Large intestine (tissue), 3 donors: ENCODE measurements around the gene MED19. TPM values are rescaled to one million over a fixed set of nuclear protein-coding genes. Genes with fewer than 3 reads are reported as not detected.
"Not testable (repeated sequence)": the region's sequence is repeated elsewhere in the genome, so short reads cannot be mapped to it uniquely, and the experiment has no call there.

Source experiments
- DNase-seq, 2 donors: peaks; one replicate each; pipeline versions ENCODE4 v3.0.0 to v3.0.0-alpha.2; 2013
- H3K27ac ChIP-seq: one replicate; pipeline ENCODE4 v1.5.1; 2013; ENCODE audit warnings: low read length
- H3K27me3 ChIP-seq: 2 replicates; pipeline ENCODE4 v1.6.1; 2013; ENCODE audit warnings: low read length; ENCODE audit not compliant: control insufficient read depth, insufficient read depth
- H3K36me3 ChIP-seq: 2 replicates; pipeline ENCODE4 v1.6.1; 2013; ENCODE audit warnings: low read length; ENCODE audit not compliant: control insufficient read depth, insufficient read depth
- H3K4me1 ChIP-seq: one replicate; pipeline ENCODE4 v1.6.1; 2013; ENCODE audit warnings: low read length; ENCODE audit not compliant: control insufficient read depth, insufficient read depth
- H3K4me3 ChIP-seq: one replicate; pipeline ENCODE4 v1.5.1; 2013; ENCODE audit warnings: low read length
- H3K9me3 ChIP-seq: one replicate; pipeline ENCODE4 v1.6.1; 2013; ENCODE audit warnings: mild to moderate bottlenecking, low read depth, low read length, moderate library complexity; ENCODE audit not compliant: control insufficient read depth
- WGBS: methylation state at CpG from one replicate; pipeline ENCODE4 v1.1.5; 2013; ENCODE audit warnings: low lambda C conversion rate; ENCODE audit not compliant: insufficient coverage; 5-methylcytosine and 5-hydroxymethylcytosine counted together
- polyA plus RNA-seq: library from polyadenylated mRNA; unstranded; fragments of 120-200 nt; gene quantifications from one replicate; pipeline ENCODE4 v1.2.1, GENCODE V29; 2013

The MED19 gene
- polyA plus RNA-seq, 1 donor = 14.4 TPM

- H3K4me1 ChIP-seq = peaks cover 6% of the 10 kb centered on the region
- peak within 1 kb of the TSS; percentile 90 for H3K4me3 ChIP-seq
- H3K27me3 ChIP-seq = no peaks in the 10 kb centered on the region
- peak; percentile 97 to 98 for DNase-seq
- peak within 1 kb of the TSS; percentile 90 for H3K27ac ChIP-seq
- peaks cover 54% of the 10 kb centered on the region for H3K36me3 ChIP-seq
- H3K9me3 ChIP-seq = no peaks in the 10 kb centered on the region
- WGBS = no CpG with 5 or more reads among the region's 75 CpGs
These were observed 29.4 kb upstream of the MED19 start, which contains the start of gene SELENOH for GRCh38 chr11:57741132-57742086. SELENOH (plus strand) TSS chr11:57741491; CDS start chr11:57741596, 105 bp downstream.

- 30% methylated on average over 2 of the region's 3 CpGs for WGBS
- H3K36me3 ChIP-seq = peaks cover 28% of the 10 kb centered on the region
These were observed 23.7 kb upstream of the MED19 start for GRCh38 chr11:57735619-57736298.

GRCh38 chr11:57732661-57733060, 20.6 kb upstream of the MED19 start:
- no peak for DNase-seq
- peaks cover 10% of the 10 kb centered on the region for H3K36me3 ChIP-seq
- no peak overlapping the region for H3K4me3 ChIP-seq
- no peaks in the 10 kb centered on the region for H3K27me3 ChIP-seq
- no peaks in the 10 kb centered on the region for H3K9me3 ChIP-seq
- no peak overlapping the region for H3K27ac ChIP-seq
- WGBS = no CpG with 5 or more reads among the region's 1 CpG
- H3K4me1 ChIP-seq = peaks cover 6% of the 10 kb centered on the region

More at GRCh38 chr11:57735619-57736298, 23.7 kb upstream of the MED19 start:
- Histone ChIP-seq H3K27me3 (no peaks in the 10 kb centered on the region), H3K27ac (peak overlapping the region; percentile 76), H3K4me1 (peaks cover 10% of the 10 kb centered on the region), H3K9me3 (no peaks in the 10 kb centered on the region), H3K4me3 (no peak overlapping the region)
- DNase-seq = peak; percentile 19 to 50

- Histone ChIP-seq H3K4me1 (no peaks in the 10 kb centered on the region), H3K36me3 (no peaks in the 10 kb centered on the region), H3K4me3 (no peak overlapping the region), H3K27ac (no peak overlapping the region), H3K27me3 (no peaks in the 10 kb centered on the region), H3K9me3 (no peaks in the 10 kb centered on the region)
- WGBS = 90% methylated on average over 2 of the region's 7 CpGs
- DNase-seq = no peak
These were observed 17.5 kb upstream of the MED19 start for GRCh38 chr11:57729479-57729878.

- 83% methylated on average over 1 of the region's 7 CpGs for WGBS
- H3K4me1 ChIP-seq = no peaks in the 10 kb centered on the region
- no peak for DNase-seq
- H3K27me3 ChIP-seq = no peaks in the 10 kb centered on the region
- H3K4me3 ChIP-seq = no peak overlapping the region
- no peaks in the 10 kb centered on the region for H3K9me3 ChIP-seq
- no peaks in the 10 kb centered on the region for H3K36me3 ChIP-seq
- H3K27ac ChIP-seq = no peak overlapping the region
These were observed 16.8 kb upstream of the MED19 start for GRCh38 chr11:57728829-57729228.

- Histone ChIP-seq H3K27ac (no peak overlapping the region), H3K36me3 (no peaks in the 10 kb centered on the region), H3K4me1 (no peaks in the 10 kb centered on the region), H3K4me3 (no peak overlapping the region), H3K9me3 (no peaks in the 10 kb centered on the region), H3K27me3 (no peaks in the 10 kb centered on the region)
- WGBS = no CpG with 5 or more reads among the region's 2 CpGs
- no peak for DNase-seq
These were observed 15.2 kb upstream of the MED19 start for GRCh38 chr11:57727185-57727584.

- not testable (repeated sequence) for H3K4me3 ChIP-seq, H3K27me3 ChIP-seq, DNase-seq, H3K27ac ChIP-seq, H3K9me3 ChIP-seq, H3K4me1 ChIP-seq
- H3K36me3 ChIP-seq = peaks cover 19% of the 10 kb centered on the region
- WGBS = no CpG with 5 or more reads among the region's 34 CpGs
These were observed 4.7 kb upstream of the MED19 start for GRCh38 chr11:57716726-57717125.

- Histone ChIP-seq H3K27me3 (no peaks in the 10 kb centered on the region), H3K36me3 (peaks cover 10% of the 10 kb centered on the region), H3K4me3 (peak overlapping the region; percentile 95), H3K27ac (no peak overlapping the region), H3K9me3 (no peaks in the 10 kb centered on the region), H3K4me1 (peaks cover 12% of the 10 kb centered on the region)
- no CpG with 5 or more reads among the region's 2 CpGs for WGBS
- DNase-seq = no peak
These were observed 1.8 kb upstream of the MED19 start for GRCh38 chr11:57713835-57714234.

- WGBS = 0% methylated on average over 1 of the region's 53 CpGs
- Histone ChIP-seq H3K4me3 (peak within 1 kb of the TSS; percentile 95), H3K27ac (peak within 1 kb of the TSS; percentile 89), H3K36me3 (peaks cover 5% of the 10 kb centered on the region), H3K4me1 (peaks cover 12% of the 10 kb centered on the region), H3K27me3 (no peaks in the 10 kb centered on the region), H3K9me3 (no peaks in the 10 kb centered on the region)
- peak; percentile 98 to 99 for DNase-seq
These were observed 488 bp upstream of the MED19 start, which contains the start of gene TMX2 for GRCh38 chr11:57712256-57713150. TMX2 (plus strand) TSS chr11:57712593; CDS start chr11:57712619, 26 bp downstream.
